Frontal cortex (tissue), 4 donors: ENCODE measurements around the gene CAMKK2. TPM values are rescaled to one million over a fixed set of nuclear protein-coding genes. Genes with fewer than 3 reads are reported as not detected.
A peak's percentile ranks its signal among the peaks of the same experiment; 100 is the strongest.
"Not testable (repeated sequence)": the region's sequence is repeated elsewhere in the genome, so short reads cannot be mapped to it uniquely, and the experiment has no call there.

Experiments used
- DNase-seq, 2 donors: peaks; one replicate each; pipeline ENCODE4 v3.0.0; 2012; ENCODE audit warnings: low spot score in 2 of 2
- FAIRE-seq: peaks from 2 replicates; lab custom pipeline; 2012; peaks lifted over from hg19 to GRCh38; lab: Jason Lieb, UNC
- total RNA-seq: library from RNA; depleted of rRNA; stranded (reverse); fragments of >200 nt; gene quantifications from one replicate; pipeline ENCODE4 v1.2.3, GENCODE V29; 2014
- donor health status: control.
- donor health status: control.
- donor health status: control.

CAMKK2 gene
- total RNA-seq, 1 donor from 2014 or later, result 38.3 TPM

DNA sequence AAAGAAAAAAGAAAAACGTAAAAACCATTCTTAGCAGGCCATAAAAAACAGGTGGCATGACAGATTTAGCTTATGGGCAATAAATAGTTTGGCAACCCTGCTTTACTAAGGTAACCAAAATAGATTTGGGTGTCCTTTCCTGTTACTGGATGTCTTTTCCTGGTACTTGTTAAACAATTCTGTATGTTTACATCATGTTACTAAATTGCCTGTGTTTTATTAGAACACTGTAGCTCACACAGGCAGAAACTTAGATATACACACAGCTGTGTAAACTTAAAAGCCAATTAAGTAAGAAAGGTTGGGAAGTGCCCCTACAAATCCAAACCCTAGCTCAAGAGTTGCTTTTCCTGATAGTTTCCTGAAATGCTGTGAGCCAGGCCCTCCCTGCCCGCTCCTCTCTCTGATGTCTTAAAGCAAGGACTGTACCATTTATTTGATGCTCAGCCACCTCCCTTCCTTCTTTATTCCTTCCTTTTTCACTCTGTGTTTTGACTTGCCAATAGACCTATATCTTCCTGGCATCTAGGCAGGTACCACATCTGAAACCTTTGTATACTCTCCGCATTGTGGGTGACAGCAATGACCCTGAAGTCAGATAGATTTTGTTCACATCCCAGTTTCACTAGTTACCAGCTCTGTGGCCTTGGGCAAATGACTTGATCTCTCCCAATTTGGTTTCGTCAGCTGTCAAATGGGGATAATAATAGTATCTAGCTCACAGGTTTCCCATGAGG, 3.7 kb upstream of the CAMKK2 start:
- FAIRE-seq (no peak), DNase-seq (no peak)

DNA sequence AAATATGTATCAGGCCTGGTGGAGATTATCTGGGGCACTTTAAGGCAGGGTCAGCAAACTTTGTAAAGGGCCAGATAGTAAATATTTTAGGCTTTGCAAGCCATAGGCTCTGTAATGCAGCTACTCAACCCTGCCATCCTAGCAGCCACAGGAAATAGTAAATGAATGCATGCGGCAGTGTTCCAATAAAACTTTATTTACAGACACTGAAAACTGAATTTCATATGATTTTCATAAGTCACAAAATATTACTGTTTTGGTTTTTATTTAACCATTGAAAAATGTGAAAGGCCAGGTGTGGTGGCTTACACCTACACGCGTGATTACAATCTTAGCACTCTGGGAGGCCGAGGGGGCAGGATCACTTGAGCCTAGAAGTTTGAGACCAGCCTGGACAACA, 3.2 kb upstream of the CAMKK2 start:
- DNase-seq, result no peak
- FAIRE-seq, result no peak

DNA sequence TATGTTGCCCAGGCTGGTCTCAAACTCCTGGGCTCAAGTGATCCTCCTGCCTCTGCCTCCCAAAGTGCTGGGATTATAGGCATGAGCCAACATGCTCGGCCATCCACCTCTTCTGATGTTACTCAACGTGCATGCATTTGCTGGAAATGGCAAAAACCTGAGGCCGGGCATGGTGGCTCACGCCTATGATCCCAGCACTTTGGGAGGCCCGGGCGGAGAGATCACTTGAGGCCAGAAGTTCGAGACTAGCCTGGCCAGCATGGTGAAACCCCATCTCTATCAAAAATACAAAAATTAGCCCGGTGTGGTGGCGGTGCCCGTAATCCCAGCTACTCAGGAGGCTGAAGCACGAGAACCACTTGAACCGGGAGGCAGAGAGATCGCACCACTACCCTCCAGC, 1.9 kb upstream of the CAMKK2 start:
- not testable (repeated sequence) for FAIRE-seq, DNase-seq

DNA sequence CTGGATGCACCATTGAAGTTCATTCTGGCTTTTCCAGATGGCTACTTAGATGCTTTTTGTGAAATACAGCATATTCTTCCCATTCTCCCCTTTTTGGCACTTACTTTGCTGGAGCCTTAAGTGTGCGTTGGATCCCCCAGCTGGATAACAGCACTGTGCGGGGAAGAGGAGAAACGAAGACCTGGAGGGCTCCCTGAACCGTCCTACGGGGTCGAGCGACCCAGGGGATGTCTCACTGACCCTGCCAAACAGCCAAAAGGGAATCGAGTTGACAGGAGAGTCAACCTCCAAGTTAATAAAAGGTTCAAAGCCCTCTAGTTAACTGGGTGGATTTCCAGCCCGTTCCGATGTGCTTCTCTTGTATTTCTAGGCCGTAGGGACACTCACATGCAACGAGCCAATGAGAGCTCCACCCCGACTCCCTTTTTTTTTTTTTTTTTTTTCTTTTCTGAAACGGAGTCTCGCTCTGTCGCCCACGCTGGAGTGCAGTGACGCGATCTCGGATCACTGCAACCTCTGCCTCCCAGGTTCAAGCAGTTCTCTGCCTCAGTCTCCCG, 1.0 kb upstream of the CAMKK2 start:
- FAIRE-seq (no peak), DNase-seq (no peak)

DNA sequence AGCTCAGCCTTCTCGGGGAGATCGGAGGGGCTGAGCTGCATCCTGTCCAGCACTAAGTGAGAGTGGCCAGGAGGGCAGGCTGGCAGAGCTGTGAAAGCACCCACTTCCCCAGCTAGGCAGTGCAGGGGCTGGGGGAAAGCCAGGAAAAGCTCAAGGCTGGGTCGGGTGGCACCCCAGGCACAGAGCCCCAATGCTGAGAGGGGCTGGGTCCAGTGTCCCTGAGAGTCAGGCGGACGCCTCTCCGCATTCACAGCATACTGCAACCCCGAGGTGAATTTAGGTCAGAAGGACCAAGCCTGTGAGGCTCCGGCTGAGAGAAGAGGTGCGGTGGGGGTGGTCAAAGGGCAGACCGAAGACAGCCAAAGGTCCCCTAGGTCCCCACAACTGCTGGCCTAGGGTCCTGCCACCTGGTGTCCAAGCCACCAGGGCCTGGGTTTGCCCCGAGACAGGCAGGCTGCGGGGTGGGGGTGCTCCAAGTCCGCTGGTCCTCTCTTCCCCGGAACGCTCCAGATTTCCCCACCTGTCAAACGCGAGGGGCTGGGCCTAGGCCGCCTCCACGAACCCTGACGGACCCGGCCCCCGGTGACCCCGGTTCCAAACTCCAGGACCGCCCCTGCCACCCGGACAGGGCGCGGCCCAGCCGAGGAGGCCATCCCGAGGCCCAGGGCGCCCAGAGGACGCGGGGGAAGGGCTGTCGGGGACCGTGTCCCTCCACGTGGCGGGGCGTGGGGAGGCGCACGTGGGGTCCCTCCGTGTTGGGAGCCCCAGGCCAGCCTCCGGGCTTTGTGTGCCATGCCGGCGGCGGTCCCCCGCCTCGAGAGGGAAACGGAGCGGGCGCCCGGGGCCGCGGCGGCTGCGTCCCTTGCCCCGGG, 527 bp downstream of the CAMKK2 start:
- DNase-seq (peak in 1 of 2 donors; percentile 34), FAIRE-seq (no peak)

DNA sequence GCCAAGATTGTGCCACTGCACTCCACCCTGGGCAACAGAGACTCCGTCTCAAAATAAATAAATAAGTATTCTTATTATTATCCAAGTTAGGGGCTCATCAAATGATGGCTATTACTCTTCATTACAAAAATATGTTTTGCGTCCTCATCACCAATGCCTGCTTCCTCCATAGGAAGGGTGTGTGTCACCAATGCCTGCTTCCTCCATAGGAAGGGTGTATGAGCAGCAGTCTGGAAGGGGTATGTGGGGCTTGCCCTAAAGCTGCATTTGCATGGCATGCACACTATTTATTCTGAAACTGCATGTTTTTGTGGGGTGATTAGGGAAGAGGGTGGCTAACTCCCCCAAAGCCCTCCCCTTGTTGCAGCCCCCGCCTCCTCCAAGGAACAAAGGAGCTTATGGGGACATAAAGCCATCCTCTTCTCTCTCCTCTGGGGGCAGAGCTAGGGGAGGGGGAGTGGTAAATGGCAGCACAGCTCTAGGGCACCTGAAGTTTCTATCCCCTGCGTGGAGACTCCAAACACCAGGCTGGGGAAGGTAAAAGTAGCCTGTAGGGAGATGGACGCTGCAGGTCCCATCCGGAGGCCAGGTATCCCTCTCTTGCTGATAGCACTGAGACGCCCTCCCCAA, 1.3 kb downstream of the CAMKK2 start:
- DNase-seq, result no peak

DNA sequence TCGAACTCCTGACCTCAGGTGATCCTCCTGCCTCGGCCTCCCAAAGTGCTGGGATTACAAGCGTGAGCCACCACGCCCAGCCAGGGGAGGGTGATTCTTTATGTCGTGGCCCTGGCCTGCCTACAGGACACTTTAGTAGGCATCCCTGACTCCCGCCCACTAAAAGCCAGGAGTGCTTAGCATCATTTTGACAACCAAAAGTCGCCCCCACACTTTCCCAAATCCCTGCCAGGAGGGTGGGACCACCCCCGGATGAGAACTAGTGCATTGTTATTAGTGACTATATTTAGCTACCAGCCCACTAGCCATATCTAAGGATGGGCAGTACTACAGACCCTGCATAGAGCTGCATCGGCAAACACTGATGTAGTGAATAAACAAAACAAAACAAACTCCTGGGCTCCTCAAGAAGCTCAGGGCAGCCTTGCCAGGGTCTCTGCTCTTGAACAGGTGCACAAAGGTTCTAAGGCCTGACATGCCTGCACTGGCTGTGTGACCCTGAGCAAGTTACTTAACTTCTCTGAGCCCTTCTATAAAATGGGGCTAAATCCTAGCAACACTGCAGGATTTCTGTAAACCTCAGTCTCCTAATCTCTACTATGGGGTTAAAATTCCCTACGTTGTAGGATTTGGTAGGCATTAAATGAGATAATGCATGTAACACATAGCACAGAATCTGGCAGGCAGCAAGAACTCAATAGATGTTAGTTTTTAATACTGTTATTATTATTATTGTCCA, 2.2 kb downstream of the CAMKK2 start:
- DNase-seq (no peak), FAIRE-seq (no peak)

More for the DNA sequence above, 1.3 kb downstream of the CAMKK2 start:
- no peak for FAIRE-seq

DNA sequence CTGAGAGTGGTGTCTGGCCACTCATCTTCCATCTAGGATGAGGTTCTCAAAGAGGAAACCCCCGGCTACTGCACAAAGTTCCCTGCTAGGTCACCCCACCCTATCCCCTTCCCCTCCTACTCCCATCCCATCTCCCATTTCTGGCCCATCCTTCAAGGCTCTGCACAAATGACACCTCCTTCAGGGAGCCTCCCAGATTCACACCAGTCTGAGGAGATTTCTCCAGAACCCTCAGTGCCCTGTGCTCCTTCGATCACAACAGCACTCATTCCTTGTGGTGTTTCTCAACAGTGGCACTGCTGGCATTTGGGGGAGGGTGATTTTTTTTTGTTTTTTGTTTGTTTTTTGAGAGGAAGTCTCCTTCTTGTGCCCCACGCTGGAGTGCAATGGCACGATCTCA, 2.9 kb downstream of the CAMKK2 start:
- DNase-seq (no peak), FAIRE-seq (no peak)

DNA sequence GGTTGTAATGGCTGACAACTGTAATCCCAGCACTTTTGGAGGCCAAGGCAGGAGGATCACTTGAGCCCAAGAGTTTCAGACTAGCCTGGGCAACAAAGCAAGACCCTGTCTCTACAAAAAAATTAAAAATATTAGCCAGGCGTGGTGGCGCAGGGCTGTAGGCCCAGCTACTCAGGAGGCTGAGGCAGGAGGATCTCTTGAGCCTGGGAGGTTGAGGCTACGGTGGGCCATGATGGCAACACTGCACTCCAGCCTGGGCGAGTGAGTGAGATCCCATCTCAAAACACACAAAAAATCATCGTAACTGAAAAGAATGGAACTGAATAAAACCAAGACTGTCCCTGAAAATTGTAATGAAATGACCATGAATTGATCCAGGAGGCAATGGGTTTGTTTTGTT, 6.1 kb downstream of the CAMKK2 start:
- FAIRE-seq, result no peak
- DNase-seq, result no peak

DNA sequence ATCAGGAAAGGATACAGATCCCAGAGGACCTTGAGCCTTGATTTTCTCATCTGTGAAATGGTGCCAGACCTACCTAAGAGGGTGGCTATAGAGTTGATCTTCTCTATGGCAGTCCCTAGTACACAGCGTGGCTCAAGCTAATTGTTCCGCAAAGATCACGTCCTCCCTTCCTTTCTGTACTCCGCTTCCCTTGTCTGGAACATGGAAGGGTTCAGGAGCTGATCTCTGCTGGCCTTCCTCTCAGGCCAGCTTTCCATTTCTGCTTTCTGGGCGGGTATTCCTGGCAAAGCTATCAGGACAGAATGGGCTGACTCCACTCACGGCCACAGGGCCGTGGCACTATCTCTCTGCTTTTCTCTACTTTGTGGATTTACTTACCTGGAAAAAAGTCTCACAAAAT, 6.5 kb downstream of the CAMKK2 start:
- FAIRE-seq (no peak), DNase-seq (no peak)

DNA sequence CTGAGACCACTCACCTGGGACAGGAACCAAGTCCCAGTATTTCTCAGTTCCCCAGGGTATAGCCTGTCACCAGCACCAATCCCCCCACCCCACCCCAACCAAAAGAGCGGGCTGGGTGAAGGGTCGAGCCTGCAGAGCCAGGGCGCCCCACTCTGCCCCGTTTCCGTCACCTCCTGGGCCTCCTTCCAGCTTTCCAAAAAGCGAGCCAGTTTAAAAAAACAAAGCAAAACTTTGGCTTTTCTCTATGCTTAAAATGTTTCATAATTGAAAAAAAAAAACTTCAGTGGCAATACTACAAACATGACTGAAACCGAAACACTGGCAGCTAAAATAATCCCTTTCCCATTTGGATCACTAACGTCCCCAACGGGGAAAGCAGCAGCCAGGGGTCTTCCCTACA, 7.5 kb downstream of the CAMKK2 start:
- DNase-seq, result no peak
- FAIRE-seq, result no peak

DNA sequence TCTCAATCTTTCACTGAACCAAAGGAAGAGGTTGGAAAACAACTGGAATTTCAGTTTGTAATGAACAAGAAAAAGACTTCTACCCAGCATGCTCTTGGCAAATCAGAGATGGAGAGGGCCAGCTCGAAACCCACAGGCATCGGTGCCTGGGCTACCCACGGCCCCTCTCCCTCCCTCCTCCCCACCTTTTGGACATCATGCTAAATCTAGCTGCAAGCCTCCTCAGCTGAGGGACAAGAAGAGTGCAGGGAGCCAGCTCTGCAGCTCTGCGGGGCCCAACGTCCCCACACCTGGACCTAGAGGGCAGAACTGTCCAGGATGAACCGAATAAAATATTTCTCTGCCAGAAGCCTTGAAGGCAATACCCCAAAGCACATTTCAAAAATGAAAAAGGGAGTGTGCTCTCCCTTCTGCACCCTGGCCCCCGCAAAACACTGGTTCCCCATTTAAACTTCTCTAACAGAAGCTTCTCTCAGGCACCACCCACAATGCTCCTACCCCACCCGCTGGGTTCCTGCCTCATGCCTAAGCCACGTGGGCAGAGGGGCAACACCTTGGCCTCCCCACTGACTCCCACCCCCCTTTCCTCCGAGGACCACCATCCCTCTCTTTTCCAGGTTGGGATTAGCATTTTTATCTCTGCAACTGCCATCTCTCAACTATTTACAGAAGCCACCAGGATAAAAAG, 8.2 kb downstream of the CAMKK2 start:
- no peak for FAIRE-seq
- DNase-seq, result no peak

DNA sequence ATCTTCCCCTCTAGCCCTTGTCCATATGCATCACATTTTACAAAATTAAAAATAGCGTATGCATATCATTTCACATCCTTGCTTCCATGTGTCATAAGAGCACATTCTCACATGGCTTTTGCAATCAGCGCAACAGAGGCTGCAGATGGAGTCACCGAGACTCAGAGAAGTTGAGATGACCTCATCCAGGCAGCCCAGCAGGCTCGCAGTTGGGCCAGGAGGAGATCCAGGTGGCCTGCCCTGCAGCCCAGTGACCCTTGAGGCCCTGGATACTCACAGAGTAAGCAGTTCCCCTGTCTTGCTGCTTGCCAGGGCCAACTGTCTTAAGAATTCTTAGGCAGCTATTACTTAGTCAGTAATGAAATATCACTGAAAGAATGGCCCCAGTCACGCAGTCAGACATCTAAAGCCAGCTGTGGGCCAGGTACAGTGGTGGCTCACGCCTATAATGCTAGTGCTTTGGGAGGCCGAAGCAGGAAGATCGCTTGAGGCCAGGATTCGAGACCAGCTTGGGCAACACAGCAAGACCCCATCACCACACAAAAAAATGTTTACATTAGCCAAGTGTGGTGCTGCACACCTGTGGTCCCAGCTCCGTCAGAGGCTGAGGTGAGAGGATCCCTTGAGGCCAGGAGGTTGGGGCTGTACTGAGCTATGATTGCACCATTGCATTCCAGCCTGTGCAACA, 9.1 kb downstream of the CAMKK2 start:
- DNase-seq (no peak), FAIRE-seq (no peak)

DNA sequence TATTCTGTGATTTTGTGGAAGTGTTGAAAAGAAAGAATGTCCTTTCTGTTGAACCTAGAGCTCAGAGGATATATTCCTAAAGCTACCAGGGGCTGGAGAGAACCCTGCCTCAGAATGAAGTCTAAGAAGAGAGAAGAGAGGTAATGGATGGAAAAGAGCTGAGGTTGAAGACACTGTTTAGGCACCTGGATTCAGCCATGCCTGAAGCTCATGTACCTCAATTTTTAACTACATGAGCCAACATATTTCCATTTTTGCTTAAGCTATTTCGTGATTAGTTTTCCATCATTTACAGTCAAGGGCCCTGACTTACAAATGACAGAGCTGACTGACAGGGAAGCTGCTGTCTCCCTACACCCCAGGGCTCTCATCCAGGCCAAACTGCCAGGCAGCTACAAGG, 10.7 kb downstream of the CAMKK2 start:
- no peak for FAIRE-seq
- DNase-seq, result no peak

DNA sequence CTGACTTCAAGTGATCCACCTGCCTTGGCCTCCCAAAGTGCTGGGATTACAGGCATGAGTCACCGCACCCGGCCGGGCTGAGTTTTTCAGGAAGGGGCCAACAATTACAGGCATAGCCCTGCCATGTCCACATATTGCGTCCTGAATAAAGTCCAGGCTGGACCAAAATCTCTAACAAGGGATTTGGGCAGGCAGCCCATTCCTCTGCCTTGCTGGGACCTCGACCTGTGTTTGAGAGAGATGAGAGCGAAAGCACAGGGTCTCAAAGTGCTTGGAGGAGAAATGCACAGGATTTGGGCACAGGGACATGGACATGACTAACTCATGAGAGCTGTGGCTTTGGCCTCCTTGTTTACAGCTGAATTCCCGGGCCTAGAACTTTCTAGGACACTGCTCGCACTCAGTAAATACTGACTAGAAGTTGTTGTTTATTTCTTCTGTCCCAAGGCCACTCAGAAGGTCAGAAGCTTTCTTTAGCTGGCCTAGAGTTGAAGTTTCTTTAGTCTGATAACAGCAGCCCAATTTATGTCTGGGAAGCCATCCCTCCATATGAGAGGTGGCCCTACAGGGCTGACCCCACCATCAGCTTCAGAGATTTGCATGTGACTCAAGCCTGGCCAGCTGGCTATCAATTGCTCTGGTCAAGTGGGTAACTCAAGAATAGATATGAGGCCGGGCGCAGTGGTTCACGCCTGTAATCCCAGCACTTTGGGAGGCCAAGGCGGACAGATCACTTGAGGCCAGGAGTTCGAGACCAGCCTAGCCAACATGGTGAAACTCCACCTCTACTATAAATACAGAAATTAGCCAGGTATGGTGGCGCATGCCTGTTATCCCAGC, 11.7 kb downstream of the CAMKK2 start:
- no peak for FAIRE-seq

DNA sequence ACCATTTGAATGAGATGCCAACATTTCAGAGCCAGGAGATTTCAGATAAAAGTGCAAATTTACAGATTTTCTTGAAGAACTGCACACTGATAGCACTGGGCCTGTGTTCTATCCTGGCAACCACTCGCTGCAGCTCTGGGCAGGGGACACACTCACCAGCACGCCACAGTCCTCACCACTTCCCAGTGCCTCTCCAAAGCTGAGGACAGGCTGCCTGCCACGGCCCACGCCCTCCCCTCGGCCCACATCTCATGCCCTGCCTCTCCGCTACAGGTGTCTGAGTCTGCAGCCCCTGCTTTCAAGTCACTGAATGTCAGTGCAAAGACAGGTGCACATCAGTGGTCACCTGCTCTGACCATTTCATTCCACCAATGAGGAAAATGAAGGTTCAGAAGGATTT, 12.7 kb downstream of the CAMKK2 start:
- DNase-seq, result no peak
- FAIRE-seq, result no peak

More for the DNA sequence above, 11.7 kb downstream of the CAMKK2 start:
- peak in 1 of 2 donors; percentile 47 for DNase-seq

DNA sequence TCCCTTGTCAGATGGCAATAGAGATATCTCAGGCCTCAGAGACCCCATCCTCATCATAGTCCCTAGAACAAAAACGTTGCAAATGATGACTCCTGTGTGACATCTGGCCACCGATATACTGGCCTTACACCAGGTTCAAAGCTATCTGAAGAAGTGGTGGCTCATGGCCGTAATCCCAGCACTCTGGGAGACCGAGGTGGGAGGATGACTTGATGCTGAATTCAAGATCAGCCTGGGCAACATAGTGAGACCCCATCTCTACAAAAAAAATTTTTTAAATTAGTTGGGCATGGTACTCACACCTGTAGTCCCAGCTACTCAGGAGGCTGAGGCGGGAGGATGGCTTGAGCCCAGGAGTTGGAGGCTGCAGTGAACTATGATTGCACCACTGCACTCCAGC, 13.1 kb downstream of the CAMKK2 start:
- FAIRE-seq (no peak), DNase-seq (no peak)

DNA sequence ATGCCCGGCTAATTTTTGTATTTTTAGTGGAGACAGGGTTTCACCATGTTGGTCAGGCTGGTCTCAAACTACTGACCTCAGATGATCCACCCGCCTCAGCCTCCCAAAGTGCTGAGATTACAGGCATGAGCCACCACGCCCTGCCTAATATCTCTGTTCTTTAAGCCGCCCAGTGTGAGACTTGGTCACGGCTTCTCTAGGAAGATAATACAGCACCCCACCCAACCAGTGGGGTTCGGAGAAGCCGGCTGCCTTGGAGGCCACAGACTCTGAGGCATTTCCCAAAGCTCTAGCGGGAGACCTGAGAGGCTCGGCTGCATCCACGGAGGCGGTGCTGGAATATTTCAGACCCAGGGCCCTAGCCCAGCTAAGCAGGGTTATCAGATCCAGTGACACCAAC, 13.6 kb downstream of the CAMKK2 start:
- FAIRE-seq, DNase-seq: not testable (repeated sequence)
